ENCODE data around the gene TUSC7.

The TUSC7 gene

DNA sequence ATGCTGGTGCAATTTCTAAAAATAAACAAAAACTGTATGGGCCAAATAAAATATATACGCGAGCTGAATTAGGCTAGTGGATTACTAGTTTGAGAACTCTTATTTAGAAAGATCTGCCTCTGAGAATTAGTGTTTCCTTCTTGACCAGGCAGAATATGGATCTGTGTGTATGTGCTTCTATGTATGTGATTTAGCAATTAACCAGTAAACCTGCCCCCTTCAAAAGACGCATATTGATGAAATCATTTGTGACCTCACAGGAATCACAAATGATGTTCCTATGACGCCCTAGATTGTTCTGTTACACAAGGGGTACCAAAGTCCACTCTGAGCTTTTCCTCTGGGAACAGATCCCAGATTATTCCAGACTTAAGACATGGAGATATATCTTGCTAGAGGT, at the start of gene TUSC7:
Gene TUSC7 (plus strand): TSS at position 301 of the 400 bp plus-strand sequence.
- H3K4me2 ChIP-seq: no peak within 1 kb of the TSS
- H3K4me1 ChIP-seq: no peaks in the 10 kb centered on the region
- no peak within 1 kb of the TSS for H3K27ac ChIP-seq
- no peaks in the 10 kb centered on the region for H3K36me3 ChIP-seq
- H4K20me1 ChIP-seq: no peaks in the 10 kb centered on the region
- no peak within 1 kb of the TSS for H3K4me3 ChIP-seq
- no peaks in the 10 kb centered on the region for H3K9me3 ChIP-seq (replicated peaks in 1 of 11)
- no peak within 1 kb of the TSS for H3K9ac ChIP-seq
- H3K27me3 ChIP-seq: no peaks in the 10 kb centered on the region
- no peak for TF ChIP-seq Cebpa-rat (IDR thresholded peaks at IDR 0.05)

DNA sequence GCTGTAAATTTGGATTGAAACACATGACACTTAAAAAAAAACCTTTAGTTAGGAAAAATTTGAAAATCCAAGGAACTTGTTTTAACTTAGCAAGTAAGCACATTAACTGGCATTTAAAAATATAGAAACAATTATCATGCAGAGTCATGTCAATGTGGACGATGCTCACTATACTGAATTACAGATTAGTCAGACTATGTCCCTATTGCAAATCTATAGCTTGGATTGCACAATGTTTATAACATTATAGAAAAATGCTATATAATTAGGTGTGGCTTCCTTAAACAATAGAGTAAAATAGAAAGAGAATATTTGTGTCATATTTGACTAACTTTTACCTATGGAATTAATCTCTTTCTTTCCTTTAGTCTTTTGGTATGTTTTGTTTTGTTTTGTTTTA, 48.4 kb upstream of the TUSC7 start:
- Histone ChIP-seq H3K9me3 (replicated peaks in 1 of 11) (no peaks in the 10 kb centered on the region), H3K27ac (no peak overlapping the region), H3K4me2 (no peak overlapping the region), H3K27me3 (no peaks in the 10 kb centered on the region), H3K36me3 (no peaks in the 10 kb centered on the region), H3K4me1 (no peaks in the 10 kb centered on the region), H4K20me1 (no peaks in the 10 kb centered on the region; a peak in 1 of 22 replicates), H3K9ac (no peak overlapping the region), H3K4me3 (no peak overlapping the region)
- TF ChIP-seq Cebpa-rat (IDR thresholded peaks at IDR 0.05): peak in 1 of 11 experiments; percentile 13; a peak in 1 of 22 replicates

DNA sequence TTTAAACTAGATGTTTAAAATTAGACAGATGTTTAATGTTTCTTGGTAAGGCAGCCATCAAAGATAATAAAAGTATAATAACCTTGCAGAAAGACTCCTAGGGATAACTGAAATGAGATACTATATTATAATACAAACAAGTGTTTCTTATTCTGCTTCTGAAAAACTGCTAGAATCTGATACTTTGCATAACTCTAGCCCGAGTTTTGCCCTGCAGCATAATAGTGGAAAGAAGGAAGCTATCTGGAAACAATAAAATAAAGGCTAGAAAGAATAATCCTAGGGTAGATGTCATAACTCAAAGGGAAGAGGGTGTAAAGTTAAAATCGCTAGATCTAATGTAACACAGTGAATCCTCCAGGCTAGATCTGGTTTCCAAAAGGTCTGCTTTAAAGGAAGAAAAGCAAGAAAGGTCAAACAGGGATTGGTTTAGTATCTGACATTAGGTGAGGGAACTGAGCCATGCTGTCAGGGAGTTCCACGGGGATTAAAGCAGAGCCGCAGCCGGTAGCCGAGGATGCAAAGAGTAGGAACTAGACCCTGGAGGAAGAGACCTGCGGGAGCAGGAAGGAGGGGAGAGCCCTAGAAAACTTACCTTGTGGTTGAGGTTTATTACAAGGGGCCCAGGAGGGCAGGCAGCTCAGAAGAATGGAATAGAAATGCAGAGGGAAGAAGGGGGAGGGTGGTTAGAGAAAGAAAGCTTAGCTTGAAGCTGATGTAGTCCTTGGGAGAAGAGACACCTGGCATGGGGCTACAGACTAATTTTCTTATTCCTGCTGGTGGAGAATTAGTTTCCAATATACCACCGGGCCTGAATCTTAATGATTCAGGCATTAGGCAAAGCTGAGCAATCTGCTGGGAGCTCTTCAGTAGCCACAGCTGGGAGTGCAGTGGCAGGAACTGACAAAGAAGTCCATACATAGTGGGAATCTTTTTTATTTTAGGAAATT, 46.1 kb upstream of the TUSC7 start:
- Histone ChIP-seq H3K4me2 (no peak overlapping the region), H3K4me1 (no peaks in the 10 kb centered on the region), H3K4me3 (no peak overlapping the region), H3K27ac (no peak overlapping the region), H4K20me1 (no peaks in the 10 kb centered on the region; a peak in 1 of 22 replicates), H3K9ac (no peak overlapping the region), H3K9me3 (replicated peaks in 1 of 11) (no peaks in the 10 kb centered on the region), H3K27me3 (no peaks in the 10 kb centered on the region), H3K36me3 (no peaks in the 10 kb centered on the region)
- no peak for TF ChIP-seq Cebpa-rat (IDR thresholded peaks at IDR 0.05)

DNA sequence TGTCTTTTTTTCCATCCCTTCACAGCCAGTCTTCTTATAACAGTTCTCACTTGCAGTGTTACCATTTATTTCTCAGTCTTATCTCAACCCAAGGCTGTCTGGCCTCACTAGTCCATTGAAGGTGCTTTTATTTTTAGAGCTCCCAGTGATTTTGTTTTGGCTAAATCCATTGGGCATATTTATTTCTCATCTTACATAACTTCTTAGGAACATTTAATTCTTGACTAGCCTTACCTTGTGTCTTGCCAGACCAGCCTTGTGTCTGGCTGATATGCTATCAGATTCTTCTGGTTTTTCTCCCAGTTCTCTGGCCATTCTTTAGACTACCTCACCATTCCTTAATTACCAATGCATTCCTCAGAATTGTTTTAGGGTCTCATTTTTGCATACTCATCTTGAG, 42.3 kb upstream of the TUSC7 start:
- Histone ChIP-seq H3K9me3 (replicated peaks in 1 of 11) (no peaks in the 10 kb centered on the region), H3K4me1 (no peaks in the 10 kb centered on the region), H3K27ac (no peak overlapping the region), H3K9ac (no peak overlapping the region), H3K4me3 (no peak overlapping the region), H3K36me3 (no peaks in the 10 kb centered on the region), H3K27me3 (no peaks in the 10 kb centered on the region), H3K4me2 (no peak overlapping the region; a peak in 1 of 22 replicates), H4K20me1 (no peaks in the 10 kb centered on the region; a peak in 1 of 22 replicates)
- no peak for TF ChIP-seq Cebpa-rat (IDR thresholded peaks at IDR 0.05)

DNA sequence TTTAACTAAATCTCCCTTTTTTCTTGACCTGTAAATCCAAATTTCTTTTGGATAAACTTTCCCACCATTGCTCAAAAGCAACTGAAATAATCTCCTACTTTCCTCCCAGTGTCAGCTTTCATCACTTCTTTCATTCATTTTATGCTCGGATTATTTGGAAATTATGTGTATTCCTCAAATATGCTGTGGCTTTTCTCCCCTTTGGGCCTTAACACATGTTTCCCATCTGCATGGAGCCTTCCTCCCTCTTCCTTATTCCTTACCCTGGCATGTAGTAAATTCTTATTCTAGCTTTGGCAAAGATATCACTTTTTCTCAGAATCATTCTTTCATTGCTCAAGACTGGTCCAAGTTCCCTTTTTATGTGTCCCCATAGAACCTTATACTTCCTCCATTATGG, 41.8 kb upstream of the TUSC7 start:
- no peak for TF ChIP-seq Cebpa-rat (IDR thresholded peaks at IDR 0.05)

DNA sequence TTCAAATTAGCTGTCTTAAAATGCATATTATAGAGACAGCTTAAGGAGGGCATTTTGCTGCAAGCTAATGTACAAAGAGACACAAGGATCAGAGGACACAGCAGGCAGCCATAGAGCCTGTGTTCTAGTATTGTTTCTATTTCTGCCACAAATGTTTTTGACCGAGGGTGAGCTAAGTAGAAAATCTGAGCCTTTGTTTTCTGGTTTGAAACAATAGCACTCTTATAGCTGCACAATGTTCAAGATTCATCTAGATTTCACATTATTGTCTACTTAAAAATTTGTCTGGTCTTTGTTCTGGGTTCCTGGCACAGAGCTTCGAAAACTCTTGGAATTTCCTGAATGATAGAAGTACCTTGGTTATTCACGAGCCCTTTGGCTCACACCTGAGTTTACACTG, 40.0 kb upstream of the TUSC7 start:
- Histone ChIP-seq H3K9ac (no peak overlapping the region), H3K4me3 (no peak overlapping the region), H3K27me3 (no peaks in the 10 kb centered on the region), H3K4me1 (no peaks in the 10 kb centered on the region), H3K36me3 (no peaks in the 10 kb centered on the region), H3K4me2 (no peak overlapping the region), H4K20me1 (no peaks in the 10 kb centered on the region), H3K9me3 (replicated peaks in 1 of 11) (no peaks in the 10 kb centered on the region), H3K27ac (no peak overlapping the region)
- no peak for TF ChIP-seq Cebpa-rat (IDR thresholded peaks at IDR 0.05)

More for the DNA sequence above, 41.8 kb upstream of the TUSC7 start:
- Histone ChIP-seq H3K27me3 (no peaks in the 10 kb centered on the region), H3K36me3 (no peaks in the 10 kb centered on the region), H3K4me3 (no peak overlapping the region), H3K9me3 (replicated peaks in 1 of 11) (no peaks in the 10 kb centered on the region), H4K20me1 (no peaks in the 10 kb centered on the region; a peak in 1 of 22 replicates), H3K4me1 (no peaks in the 10 kb centered on the region), H3K4me2 (no peak overlapping the region; a peak in 1 of 22 replicates), H3K27ac (no peak overlapping the region), H3K9ac (no peak overlapping the region)

DNA sequence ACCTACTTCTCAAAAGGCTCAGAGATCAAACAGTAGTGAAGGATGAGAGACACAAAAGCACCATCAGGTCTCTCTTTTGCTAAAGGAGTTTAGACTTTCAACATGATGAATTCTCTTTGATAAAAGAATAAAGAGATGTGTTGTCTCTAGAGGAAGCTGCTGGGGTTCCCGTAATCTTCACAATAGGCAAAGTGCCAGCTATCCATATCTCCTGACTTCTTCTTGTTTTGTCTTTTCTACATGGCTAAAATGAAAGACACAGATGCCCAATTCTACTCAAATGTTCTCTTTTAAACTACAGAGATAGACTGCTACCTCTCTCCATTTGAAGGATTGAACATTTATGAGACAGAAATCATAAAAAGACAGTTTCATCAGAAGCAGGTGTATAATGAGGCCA, 38.4 kb upstream of the TUSC7 start:
- Histone ChIP-seq H3K4me1 (no peaks in the 10 kb centered on the region), H3K27ac (no peak overlapping the region), H3K4me2 (no peak overlapping the region)

DNA sequence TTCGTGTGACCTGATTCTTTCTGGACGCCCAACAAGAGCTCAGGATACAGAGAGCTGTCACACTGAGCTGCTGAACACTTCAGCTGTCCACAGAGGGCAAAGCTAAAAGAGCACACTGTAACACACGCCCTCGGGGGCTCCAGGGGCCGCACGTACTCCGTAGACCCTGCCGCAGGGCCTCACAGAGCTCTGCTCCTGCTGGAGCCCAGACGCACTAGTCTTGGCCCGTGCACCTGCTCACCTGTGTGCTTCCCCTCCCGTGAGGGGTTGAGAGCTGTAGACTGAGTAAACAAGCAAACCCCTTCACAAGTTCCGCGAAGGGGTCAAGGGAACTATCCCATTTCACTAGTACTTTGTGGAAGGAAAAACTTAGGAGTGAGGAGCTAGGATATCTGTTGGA, 30.7 kb upstream of the TUSC7 start:
- no peak overlapping the region for H3K4me3 ChIP-seq
- no peaks in the 10 kb centered on the region for H3K4me1 ChIP-seq
- no peak overlapping the region for H3K9ac ChIP-seq
- no peak for TF ChIP-seq Cebpa-rat (IDR thresholded peaks at IDR 0.05)
- H3K4me2 ChIP-seq: no peak overlapping the region
- H4K20me1 ChIP-seq: no peaks in the 10 kb centered on the region
- H3K9me3 ChIP-seq (replicated peaks in 1 of 11): no peaks in the 10 kb centered on the region
- H3K36me3 ChIP-seq: no peaks in the 10 kb centered on the region
- no peaks in the 10 kb centered on the region for H3K27me3 ChIP-seq
- H3K27ac ChIP-seq: no peak overlapping the region

More for the DNA sequence above, 38.4 kb upstream of the TUSC7 start:
- H3K9me3 ChIP-seq (replicated peaks in 1 of 11): no peaks in the 10 kb centered on the region
- H3K36me3 ChIP-seq: no peaks in the 10 kb centered on the region
- no peaks in the 10 kb centered on the region for H4K20me1 ChIP-seq
- no peaks in the 10 kb centered on the region for H3K27me3 ChIP-seq
- no peak overlapping the region for H3K9ac ChIP-seq
- no peak for TF ChIP-seq Cebpa-rat (IDR thresholded peaks at IDR 0.05)
- no peak overlapping the region for H3K4me3 ChIP-seq

DNA sequence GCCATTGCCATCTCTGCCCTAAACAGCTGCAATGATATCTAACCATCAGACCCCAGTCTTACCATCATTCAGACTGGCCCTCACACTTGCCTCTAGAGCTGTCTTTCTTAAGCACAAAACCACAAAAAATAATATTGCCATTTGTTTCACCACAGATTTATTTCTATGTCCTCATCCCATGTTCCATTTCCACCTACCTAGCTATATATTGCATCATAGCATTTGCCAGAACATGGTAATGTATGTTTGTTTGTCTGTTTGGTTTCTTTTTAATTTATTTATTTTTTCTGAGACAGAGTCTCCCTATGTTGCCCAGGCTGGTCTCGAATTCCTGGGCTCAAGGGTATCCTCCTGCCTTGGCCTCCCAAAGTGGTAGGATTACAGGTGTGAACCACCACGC, 18.5 kb upstream of the TUSC7 start:
- Histone ChIP-seq H3K9me3 (replicated peaks in 1 of 11) (no peaks in the 10 kb centered on the region), H3K36me3 (no peaks in the 10 kb centered on the region)
- peak in 1 of 11 experiments; percentile 13; a peak in 1 of 22 replicates for TF ChIP-seq Cebpa-rat (IDR thresholded peaks at IDR 0.05)

DNA sequence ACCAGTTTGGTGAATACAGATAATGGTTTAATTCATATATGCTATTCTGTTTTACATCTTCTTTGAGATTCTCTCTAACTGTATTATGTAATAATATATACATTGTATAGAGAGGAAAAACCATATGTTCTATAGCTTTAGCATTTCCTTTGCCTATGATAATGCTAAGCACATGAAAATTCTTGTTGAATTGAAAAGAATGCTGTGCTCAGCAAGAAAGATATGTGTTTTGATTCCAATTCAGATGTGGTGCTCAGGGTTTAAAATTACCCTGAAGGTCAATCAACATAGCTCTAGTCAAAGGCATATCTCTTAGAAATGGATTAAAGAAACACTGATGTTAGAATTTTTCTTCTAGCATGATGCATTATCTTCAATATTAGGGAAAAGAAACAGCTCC, 8.5 kb upstream of the TUSC7 start:
- Histone ChIP-seq H3K27ac (no peak overlapping the region), H3K27me3 (no peaks in the 10 kb centered on the region), H3K36me3 (no peaks in the 10 kb centered on the region), H3K4me3 (no peak overlapping the region), H3K9me3 (replicated peaks in 1 of 11) (no peaks in the 10 kb centered on the region), H3K9ac (no peak overlapping the region), H3K4me2 (no peak overlapping the region), H4K20me1 (no peaks in the 10 kb centered on the region), H3K4me1 (no peaks in the 10 kb centered on the region)
- TF ChIP-seq Cebpa-rat (IDR thresholded peaks at IDR 0.05): no peak

More for the DNA sequence above, 18.5 kb upstream of the TUSC7 start:
- no peak overlapping the region for H3K9ac ChIP-seq
- H3K27me3 ChIP-seq: no peaks in the 10 kb centered on the region
- no peak overlapping the region for H3K4me2 ChIP-seq
- no peaks in the 10 kb centered on the region for H3K4me1 ChIP-seq
- H4K20me1 ChIP-seq: no peaks in the 10 kb centered on the region
- H3K4me3 ChIP-seq: no peak overlapping the region
- H3K27ac ChIP-seq: no peak overlapping the region
